ENCODE data around the gene BTK. TPM values are rescaled to one million over a fixed set of nuclear protein-coding genes. Genes with fewer than 3 reads are reported as not detected.

The BTK gene
- total and polyA plus RNA-seq, 9 of the 15 experiments (the other 6 are each of a cell fraction or from before 2014, with no cell fraction given), result 14.9 to 93.4 (median 65.2) TPM

GRCh38 chrX:101390664-101391525, 4.9 kb upstream of the BTK start, which contains the start of gene RPL36A (continued):
- TF ChIP-seq RREB1 (CRISPR knock-in tag; IDR thresholded peaks at IDR 0.05) (no peak), BRD4 (IDR thresholded peaks at IDR 0.05) (peak; percentile 73; the same call in 1 of the 2 replicates), SP2 (IDR thresholded peaks at IDR 0.05; ENCODE audit: extremely low read depth, low read depth, low read length, poor library complexity, severe bottlenecking) (peak; percentile 91), RBFOX2 (IDR thresholded peaks at IDR 0.05; ENCODE audit: low read depth, low read length) (peak; percentile 97), ATF7 (IDR thresholded peaks at IDR 0.05) (peak; percentile 72; the same call in 1 of the 2 replicates), HMG20A (CRISPR knock-in tag; conservative IDR thresholded peaks at IDR 0.05) (no peak), NR3C1 (CRISPR knock-in tag; IDR thresholded peaks at IDR 0.05) (no peak), PTBP1 (IDR thresholded peaks at IDR 0.05; ENCODE audit: low read depth, low read length) (0 out of 2 replicates have a peak, but pooled peaks have one; percentile 58), NR2C1 (IDR thresholded peaks at IDR 0.05) (peak; percentile 60; the same call in 1 of the 2 replicates), NR2C1 (tag; IDR thresholded peaks at IDR 0.05) (peak; percentile 59; the same call in 1 of the 2 replicates), NR2C2 (CRISPR knock-in tag; IDR thresholded peaks at IDR 0.05) (no peak), NR2C2 (tag; IDR thresholded peaks at IDR 0.05) (peak; percentile 66; the same call in 1 of the 2 replicates), ZNF445 (CRISPR knock-in tag; IDR thresholded peaks at IDR 0.05; ENCODE audit: low read depth) (no peak), ZNF639 (CRISPR knock-in tag; conservative IDR thresholded peaks at IDR 0.05 in 1 of 2, IDR thresholded peaks at IDR 0.05 in 1 of 2) (peak in 1 of 2 experiments; percentile 38; a peak in 1 of 4 replicates), CXXC5 (CRISPR knock-in tag; IDR thresholded peaks at IDR 0.05) (peak; percentile 70), HDAC2 (IDR thresholded peaks at IDR 0.05) (peak; percentile 13; the same call in 1 of the 2 replicates), SMARCB1 (IDR thresholded peaks at IDR 0.05; ENCODE audit: insufficient read length, low read depth) (no peak), SNIP1 (IDR thresholded peaks at IDR 0.05; ENCODE audit: low read depth) (peak; percentile 87), MLLT1 (IDR thresholded peaks at IDR 0.05) (peak; percentile 43 to 55; a peak in 2 of 4 replicates)
